ENCODE measurements around the gene CALHM6.

The CALHM6 gene

DNA sequence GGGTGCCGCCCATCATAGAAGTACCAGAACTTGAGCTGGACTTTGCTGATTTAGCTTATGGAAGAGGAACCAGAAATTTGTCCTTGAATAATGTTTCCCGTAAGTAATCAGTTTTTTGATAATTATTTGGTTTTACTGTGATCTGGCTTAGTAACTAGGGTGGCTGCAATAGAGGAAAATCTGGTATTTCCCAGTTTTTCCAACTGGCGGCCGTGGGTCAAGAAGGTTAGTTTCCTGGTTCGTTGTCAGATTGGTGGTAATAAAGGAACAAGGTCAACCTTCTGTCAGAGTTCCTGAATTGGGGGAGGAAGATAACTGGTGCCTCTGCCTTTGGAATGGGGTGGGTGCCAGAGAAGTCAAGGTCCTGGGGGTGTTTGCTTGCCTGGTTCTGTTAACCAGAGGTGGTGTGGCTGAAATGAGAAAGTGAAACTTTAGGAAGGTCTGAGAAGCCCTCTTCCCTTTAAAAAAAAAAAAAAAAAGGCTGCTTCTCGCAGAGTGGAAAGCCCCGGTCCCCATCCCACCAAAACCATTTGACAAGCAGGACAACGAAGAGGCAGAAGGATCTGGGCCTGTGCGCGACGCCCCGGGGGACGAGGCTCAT, at the start of gene CALHM6:
Gene CALHM6, plus strand, starts transcription at position 45 of the 601 bp plus-strand sequence. Its CDS starts 555 bp downstream, at position 600.
- DNase-seq, result no peak

DNA sequence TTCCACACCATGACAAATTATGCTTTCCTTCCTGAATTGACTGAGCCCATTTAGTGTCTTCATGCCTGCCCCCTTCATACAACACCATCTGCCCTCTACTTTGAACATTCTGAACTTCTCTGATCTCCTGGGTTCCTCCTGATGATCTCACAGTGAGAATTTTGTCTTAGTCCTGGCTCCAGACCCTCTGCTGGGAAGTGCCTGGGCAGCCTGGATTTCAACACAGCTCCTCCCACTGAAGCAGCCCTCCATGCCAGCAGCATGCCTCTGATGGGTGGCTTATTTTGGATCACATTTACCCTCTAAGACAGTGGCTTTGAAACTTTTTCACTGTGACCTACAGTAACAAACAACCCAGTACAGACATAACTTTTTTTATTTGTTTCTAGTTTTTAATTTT, 48.9 kb upstream of the CALHM6 start:
- no peak for DNase-seq

DNA sequence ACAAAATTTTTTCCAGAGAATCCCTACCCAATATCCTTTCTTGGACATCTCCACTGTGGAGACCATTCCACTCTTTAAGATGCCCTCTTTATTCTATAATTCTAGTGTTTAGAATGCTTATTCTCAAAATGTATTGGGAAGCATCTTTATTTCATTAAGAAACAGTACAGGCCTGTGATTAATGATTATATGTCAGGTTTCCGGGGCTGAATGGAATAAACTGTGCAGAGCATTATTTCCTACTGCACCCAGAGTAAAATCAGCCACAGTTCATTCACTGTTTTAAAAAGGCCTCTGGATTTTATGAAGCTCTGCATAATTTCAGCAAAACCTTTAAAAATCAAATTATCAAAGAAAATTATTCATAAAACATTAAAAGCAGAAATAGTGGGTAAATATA, 47.8 kb upstream of the CALHM6 start:
- DNase-seq, result no peak

DNA sequence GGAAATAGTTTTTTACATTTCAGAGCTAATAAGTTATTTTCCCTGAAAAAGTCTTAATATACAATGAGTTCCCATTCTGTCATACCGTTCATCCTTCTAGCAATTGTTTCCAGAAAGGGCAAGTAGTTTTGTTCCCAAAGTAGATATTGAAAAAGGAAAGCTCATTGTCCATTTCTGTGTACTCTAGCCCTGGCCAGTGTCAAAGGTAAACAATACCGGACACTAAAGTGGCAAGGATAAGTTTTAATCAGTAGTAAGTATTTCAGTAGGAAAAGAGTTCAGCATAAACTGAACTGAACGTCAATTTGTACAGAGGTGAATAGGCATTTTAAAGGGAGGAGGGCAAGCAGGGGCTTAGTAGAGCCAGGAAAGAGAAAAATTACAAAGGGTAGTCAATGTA, 43.5 kb upstream of the CALHM6 start:
- no peak for DNase-seq

DNA sequence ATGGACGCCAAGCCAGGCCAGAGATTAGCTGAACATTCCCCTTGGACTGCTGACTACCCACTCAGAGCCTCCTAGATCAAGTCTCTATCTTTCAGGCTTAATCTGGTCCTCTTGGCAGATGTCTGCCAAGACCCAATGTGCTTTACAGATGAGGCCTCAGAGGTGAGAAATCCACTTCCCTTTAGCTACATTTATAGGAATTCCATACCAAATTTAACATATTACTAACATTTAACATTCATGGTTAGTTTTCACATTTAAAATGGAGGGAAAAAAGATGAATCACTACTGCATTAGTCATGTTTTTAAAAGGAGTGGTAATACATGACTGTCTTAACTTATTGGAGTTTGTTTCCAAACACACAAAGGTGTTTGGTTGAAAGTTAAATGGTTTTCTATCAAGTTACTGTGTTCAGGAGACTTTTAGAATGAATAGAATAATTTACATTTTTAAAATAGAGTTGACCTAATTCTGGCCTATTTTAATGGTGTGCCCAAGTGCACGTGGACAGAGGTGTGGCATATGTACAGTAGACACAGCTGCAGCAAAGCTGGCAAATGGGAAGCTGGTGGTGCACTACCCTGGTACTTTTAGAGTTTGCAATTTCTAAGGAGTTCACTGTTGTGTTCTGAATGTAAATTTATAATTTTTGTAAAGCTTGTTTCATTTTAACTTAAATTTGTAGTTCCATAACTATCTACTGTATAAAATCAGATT, 41.9 kb upstream of the CALHM6 start:
- DNase-seq, result no peak

DNA sequence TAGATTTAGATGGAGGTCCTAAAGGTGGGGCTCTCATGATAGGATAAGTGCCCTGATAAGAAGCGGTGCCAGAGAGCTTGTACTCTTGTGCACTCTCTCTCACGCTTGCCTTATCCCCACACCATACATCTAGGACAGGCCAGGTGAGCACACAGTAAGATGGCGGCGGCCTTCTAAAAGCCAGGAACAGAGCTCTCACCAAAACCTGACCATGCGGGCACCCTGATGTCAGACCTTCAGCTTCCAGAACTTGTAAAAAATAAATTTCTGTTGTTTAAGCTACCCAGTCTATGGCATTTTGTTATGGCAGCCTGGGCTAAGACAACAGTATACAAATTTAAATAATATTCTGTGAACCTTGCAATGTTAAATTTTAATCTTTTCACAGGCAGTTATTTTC, 40.8 kb upstream of the CALHM6 start:
- DNase-seq, result no peak

DNA sequence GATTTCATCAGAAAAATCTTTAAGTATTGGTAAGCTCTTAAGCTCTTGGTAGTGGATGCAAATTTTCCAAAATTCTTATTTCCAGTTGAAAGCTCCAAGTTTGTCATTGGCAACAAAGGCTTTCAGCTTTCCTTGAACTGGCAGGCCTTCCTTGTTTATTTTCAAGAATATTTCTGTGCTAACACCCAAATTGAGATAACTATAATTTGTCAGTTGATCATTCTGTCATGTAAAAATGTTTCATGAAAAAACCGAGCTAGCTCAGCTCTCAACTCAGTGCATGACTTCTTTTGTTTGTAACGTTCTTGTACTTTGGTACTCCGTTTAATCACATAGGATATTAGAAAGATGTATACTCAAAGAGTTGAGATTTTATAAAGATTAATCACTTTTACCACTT, 38.9 kb upstream of the CALHM6 start:
- no peak for DNase-seq

DNA sequence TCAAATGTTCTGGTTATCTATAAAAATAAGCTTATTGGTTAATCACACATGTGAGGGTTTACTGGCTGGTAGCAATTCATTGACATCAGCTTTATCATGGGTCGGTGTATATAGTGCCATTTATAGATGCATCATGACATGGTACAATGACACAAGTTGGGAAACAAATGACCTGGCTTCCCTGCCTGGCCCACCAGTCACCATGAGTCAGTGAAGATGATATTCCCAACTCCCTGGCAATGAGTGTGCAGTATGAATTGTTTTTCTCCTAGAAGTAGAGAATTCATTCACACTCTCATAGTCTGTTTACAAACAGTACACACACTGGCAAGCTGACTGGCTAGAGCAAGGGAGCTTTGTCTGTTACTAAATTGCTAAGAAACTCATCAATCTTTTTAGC, 37.2 kb upstream of the CALHM6 start:
- no peak for DNase-seq

DNA sequence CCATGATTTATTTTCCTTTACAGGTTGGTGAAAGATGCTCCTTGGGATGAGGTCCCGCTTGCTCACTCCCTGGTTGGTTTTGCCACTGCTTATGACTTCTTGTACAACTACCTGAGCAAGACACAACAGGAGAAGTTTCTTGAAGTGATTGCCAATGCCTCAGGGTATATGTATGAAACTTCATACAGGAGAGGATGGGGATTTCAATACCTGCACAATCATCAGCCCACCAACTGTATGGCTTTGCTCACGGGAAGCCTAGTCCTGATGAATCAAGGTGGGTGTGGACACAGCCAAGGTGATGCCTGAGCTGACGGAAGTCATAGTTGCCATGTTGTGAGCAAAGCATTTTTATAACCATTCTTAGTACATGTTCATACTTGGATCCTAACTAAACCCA, 34.6 kb upstream of the CALHM6 start:
- DNase-seq, result no peak

DNA sequence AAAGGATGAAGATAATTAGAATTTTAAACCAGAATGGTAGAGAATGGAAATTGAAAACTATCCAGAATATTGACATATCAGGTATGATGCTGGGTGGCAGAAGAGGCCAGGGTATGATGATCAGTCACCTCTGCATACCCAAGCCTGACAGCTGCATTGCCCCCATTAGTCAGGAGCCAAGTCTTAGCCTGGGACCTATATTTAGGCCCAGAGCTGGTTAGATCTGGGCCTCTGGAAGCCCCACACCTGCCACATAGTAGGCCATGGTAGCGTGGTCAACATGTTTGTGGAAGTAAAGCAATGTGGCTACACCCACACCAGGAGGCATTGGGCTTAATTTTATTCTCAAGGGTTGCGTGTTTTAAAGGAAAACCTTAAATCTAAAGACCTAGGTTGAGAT, 32.1 kb upstream of the CALHM6 start:
- no peak for DNase-seq

DNA sequence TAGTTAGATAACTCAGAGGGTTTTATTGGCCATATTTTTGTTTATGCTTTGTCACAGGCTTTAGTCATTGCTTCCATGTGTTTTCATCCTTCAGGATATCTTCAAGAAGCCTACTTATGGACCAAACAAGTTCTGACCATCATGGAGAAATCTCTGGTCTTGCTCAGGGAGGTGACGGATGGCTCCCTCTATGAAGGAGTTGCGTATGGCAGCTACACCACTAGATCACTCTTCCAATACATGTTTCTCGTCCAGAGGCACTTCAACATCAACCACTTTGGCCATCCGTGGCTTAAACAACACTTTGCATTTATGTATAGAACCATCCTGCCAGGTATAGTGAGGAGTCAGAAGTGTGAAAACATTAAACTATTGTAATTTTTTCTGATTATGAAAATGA, 30.3 kb upstream of the CALHM6 start:
- DNase-seq, result no peak

DNA sequence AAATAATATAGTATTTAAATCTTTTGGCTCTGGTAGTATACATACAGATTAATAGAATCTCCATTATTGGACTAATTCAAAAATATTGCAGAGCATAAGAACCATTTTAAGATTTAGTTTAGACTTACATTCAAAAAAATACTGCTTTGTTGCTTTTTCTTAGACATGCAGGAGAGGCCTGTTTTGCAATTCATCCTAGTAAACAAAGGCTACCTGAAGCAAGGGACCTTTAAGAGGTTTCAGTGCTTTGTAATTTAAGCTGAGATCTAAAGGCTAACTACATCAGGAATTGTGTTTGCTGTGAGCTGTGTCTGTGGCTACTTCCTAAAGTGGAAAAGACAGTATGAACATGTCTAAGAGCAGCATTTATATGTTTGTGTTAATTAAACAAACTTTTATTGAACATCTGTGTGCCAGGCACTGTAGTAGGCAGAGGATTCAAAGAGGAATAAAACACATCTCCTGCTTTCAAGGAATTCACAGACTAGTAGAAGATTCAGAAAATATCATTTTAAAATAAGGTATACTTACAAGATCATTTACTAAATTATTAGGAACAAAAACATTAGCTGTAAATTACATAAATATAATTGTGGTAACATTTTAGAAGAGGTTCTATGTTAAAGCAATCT, 29.1 kb upstream of the CALHM6 start:
- DNase-seq, result peak; percentile 19

DNA sequence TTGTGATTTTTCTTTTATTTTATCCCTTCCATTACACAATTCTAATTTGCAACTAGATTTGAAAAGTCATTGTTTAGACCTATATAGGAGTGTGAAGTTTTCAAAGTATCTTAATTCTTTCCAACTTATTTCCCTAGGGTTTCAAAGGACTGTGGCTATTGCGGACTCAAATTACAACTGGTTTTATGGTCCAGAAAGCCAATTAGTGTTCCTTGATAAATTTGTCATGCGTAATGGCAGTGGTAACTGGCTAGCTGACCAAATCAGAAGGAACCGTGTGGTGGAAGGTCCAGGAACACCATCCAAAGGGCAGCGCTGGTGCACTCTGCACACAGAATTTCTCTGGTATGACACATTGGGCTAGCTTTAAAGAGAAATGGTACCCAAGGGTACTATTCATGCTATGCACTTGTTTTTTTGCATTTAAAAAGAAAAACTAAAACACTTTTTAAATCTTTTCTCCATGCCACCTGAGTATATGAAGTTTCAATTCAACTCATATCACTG, 27.9 kb upstream of the CALHM6 start:
- DNase-seq, result no peak

DNA sequence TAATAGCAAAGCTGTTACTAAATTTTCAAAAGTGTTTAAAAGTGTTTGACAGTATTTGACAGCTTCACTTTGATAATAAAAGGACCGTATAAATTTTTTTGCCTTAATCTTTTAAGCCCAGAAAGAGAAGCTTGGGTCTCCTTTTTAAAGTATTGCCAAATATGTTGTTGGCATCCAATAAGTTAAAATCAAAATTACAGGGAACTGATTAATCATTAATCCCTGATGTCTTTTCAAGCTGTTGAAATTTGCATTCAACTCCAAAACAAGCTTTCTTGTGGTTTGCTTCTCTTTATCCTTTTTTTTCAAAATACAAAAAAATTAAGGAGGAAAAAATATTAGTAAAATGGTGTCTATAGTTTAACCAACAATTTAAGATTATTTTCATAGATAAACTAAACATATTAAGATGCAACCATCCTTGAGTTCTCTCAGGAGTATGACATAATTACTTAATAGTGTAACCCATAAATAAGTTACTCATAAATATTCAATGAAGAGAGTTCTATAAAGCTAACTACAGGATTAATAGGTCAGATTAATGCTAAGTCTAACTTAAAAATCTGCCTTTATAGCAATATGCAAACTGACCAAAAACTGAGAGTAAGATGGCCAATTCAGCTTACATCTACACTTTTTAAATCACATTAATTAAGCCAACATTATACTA, 27.0 kb upstream of the CALHM6 start:
- no peak for DNase-seq

DNA sequence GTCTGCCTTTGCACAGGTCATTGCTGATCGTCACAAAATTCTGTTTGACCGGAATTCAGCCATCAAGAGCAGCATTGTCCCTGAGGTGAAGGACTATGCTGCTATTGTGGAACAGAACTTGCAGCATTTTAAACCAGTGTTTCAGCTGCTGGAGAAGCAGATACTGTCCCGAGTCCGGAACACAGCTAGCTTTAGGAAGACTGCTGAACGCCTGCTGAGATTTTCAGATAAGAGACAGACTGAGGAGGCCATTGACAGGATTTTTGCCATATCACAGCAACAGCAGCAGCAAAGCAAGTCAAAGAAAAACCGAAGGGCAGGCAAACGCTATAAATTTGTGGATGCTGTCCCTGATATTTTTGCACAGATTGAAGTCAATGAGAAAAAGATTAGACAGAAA, 24.6 kb upstream of the CALHM6 start:
- DNase-seq, result no peak

DNA sequence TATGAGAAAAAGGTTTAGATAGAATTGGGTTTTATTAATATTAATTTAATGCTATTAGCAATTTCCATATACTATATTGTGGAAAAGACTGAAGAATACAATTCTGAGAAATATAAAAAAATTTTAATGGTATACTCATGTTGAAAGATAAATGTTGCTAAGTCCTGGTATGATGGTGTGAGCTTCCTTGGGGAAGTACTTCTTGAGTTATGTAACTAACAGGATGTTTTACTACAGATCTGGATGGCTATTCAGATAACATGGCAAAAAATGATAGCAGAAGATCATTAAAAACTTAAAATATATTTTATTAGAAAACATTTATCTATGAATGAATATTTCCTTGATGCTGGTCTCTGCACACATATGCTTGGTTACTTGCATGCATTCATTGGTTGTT, 23.5 kb upstream of the CALHM6 start:
- no peak for DNase-seq

DNA sequence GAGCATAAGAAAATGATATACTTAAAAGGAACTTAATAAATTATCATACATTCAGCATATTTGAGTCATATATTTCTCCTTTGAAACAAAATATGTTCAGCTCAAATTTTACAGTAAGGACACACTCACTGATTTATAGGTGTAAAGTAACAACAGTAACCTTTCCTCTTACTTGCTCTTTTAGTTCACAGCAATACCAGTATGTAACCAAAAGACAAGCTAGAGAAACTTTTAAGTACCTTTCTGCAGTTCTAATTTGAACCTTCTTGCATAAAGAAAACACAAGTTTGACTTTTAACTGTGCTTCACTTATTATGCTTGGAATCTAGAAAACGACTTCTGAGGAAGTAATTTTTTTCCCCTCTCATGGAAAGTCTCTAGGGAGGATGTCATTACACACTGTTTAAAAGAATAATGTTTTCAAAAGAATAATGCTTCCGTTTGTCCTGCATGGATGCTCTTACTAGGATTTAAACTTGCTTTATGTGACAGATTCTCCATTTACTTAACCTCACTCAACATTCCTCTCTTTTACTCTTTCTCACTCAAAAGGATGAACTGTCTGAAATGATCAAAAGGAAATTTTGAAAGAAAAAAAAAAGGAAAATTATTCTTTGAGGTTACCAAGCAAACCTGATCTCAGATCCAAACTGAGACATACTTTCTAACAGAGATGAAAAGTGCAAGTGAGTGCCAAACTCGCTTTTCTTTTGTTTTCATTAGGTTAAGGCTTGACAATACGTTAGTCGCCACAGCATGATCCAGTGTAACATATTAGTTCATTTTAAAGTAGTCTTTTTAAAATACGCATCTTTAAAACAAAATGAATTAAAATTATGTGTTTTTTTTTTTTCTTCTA, 22.4 kb upstream of the CALHM6 start:
- no peak for DNase-seq

DNA sequence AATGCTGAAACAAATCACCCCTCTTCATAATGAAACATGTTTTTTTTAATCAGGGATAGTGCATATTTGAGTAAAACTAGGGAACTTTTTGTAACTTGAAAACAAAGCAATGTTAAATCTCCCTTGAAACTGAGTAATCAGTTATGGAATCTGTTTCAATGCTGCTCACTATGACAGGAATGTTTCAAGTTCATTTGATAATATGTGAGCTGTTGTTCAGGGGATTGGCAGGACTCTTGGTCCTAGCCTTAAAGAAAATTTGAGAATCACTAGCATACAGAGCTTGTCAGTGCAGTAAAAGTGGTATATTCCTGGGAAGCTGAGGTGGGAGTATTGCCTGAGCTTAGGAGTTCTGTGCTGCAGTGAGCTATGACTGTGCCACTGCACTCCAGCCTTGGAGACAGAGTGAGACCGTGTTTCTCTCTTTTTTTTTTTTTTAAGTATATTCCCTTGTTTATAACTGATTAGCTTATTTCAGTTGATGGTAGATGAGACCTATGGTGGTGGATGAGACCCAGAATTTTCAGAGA, 21.6 kb upstream of the CALHM6 start:
- DNase-seq, result no peak

DNA sequence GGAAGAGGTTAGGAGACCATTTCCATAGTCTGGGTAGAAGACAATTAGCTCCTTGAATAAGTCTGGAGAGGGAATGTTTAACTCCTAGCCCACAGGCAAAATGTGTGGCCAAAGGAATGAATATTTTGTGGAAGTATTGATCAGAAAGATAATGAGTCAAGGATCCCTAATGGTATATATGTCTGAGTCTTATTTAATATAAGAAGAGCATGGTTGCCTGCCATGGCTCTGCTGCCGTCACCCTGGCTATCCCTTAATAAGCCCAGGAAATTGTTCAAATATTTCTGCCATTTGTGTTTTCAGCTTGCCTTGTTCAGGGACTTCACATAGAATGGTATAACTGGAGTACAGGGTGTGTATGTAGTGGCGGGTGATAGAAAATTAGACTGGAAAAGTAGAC, 18.1 kb upstream of the CALHM6 start:
- no peak for DNase-seq

DNA sequence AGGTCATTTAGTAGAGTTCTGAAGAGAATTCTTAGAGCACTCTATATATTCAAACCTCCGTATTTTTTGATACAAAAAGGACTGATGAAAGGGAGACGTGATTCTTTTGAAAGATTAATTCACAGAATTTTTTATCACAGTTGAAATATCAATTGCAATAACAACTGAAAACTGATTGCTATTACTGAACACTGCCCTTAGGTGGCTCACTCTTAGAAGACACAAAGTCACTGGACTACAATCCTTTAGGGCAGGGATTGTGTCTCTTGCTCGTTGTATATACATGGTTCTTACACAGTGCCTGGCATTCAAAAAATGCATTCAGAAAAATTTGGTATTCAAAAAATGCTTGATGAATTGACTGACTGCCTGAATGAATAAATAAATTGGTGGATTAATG, 17.1 kb upstream of the CALHM6 start:
- peak; percentile 68 for DNase-seq

DNA sequence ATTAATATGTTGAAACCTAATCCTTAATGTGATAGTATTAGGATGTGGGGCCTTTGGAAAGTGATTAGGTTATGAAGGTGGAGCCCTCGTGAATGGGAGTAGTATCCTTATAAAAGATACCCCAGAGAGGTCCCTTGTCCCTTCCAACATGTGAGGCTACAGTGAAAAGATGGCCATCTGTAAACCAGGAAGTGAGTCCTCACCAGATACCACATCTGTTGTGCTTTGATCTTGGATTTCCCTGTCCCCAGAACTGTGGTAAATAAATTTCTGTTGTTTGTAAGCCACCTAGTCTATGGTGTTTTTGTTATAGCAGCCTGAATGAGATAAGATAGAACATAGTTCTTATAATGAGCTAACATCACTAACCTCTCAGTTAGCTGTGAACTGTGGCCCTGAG, 16.6 kb upstream of the CALHM6 start:
- peak; percentile 26 for DNase-seq

DNA sequence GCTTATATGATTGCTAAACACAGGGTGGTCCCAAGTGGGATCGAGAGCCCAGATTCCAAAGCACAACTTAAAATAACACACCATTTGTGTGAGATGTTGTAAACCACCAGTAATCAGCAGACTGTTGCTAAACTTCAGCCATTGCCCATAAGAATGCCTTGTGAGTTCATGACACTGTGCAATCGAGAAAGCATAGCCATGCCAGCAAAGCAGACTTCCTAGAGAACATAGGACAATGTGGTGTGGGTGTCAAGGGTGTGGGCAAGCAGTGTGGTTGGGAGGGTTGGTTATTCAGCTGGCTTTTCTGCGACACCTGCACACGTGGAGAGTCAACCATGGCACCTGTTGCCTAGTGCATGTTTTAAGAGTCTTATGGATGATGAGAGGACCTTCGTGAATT, 16.1 kb upstream of the CALHM6 start:
- peak; percentile 62 for DNase-seq

DNA sequence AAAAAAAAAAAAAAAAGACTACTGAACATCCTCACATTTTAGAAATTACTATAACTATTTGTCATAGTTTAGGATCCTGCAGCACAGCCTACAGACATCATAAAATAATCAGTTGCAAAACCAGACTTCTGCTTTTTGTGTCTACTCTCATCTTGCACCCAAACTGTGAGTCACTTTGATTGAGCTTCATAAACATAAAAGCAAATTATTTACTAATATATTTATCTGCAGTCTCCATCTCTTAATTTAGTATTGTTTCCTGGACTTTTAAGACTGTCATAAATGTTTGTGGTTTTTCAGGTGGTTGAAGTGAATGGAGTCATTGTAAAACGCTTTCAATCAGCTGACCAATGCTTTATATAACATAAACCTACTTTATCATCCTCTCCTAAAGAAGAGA, 14.8 kb upstream of the CALHM6 start:
- no peak for DNase-seq
